ENCODE data around the gene MUC2.

MUC2 gene

GRCh38 chr11:1069740-1070139 lies 4.9 kb upstream of the MUC2 start:
- TF ChIP-seq CTCF (conservative IDR thresholded peaks at IDR 0.05; ENCODE audit: low read length), result no peak
- no peak for DNase-seq (ENCODE audit: low read depth)
- no peak overlapping the region for H3K4me3 ChIP-seq (ENCODE audit: low read length)

- no peak overlapping the region for H3K4me3 ChIP-seq (ENCODE audit: low read length)
- TF ChIP-seq CTCF (conservative IDR thresholded peaks at IDR 0.05; ENCODE audit: low read length), result no peak
- DNase-seq (ENCODE audit: low read depth), result no peak
Measured at GRCh38 chr11:1070594-1071462, 3.8 kb upstream of the MUC2 start.

GRCh38 chr11:1071571-1072115 lies 3.0 kb upstream of the MUC2 start:
- DNase-seq (ENCODE audit: low read depth), result no peak
- H3K4me3 ChIP-seq (ENCODE audit: low read length), result no peak overlapping the region
- no peak for TF ChIP-seq CTCF (conservative IDR thresholded peaks at IDR 0.05; ENCODE audit: low read length)

GRCh38 chr11:1072116-1072820 lies 2.4 kb upstream of the MUC2 start:
- DNase-seq (ENCODE audit: low read depth), result peak; percentile 33
- no peak overlapping the region for H3K4me3 ChIP-seq (ENCODE audit: low read length)
- TF ChIP-seq CTCF (conservative IDR thresholded peaks at IDR 0.05; ENCODE audit: low read length), result no peak

GRCh38 chr11:1072821-1073231 lies 1.8 kb upstream of the MUC2 start:
- no peak overlapping the region for H3K4me3 ChIP-seq (ENCODE audit: low read length)
- DNase-seq (ENCODE audit: low read depth), result no peak
- TF ChIP-seq CTCF (conservative IDR thresholded peaks at IDR 0.05; ENCODE audit: low read length), result no peak

GRCh38 chr11:1073261-1073724 lies 1.4 kb upstream of the MUC2 start:
- no peak overlapping the region for H3K4me3 ChIP-seq (ENCODE audit: low read length)
- DNase-seq (ENCODE audit: low read depth), result peak; percentile 49
- TF ChIP-seq CTCF (conservative IDR thresholded peaks at IDR 0.05; ENCODE audit: low read length), result no peak

Measured in AG10803 (cell line).